ENCODE results near the gene DCLK2.

The DCLK2 gene

GRCh38 chr4:150145090-150145945, 67.1 kb downstream of the DCLK2 start:
- in situ Hi-C loops (cut with HindIII; ENCODE audit: low pct_ligation_motif_present, low sequenced_read_pairs) = no loop called here
- no peak overlapping the region for H3K4me3 ChIP-seq (ENCODE audit: low read depth, low read length)
- DNase-seq = no peak
- H3K36me3 ChIP-seq (replicated peaks) = no peaks in the 10 kb centered on the region
- no peak overlapping the region for H3K27ac ChIP-seq
- H3K27me3 ChIP-seq (replicated peaks) = no peaks in the 10 kb centered on the region
- TF ChIP-seq CTCF (IDR thresholded peaks at IDR 0.05; ENCODE audit: low read depth, low read length, missing control alignments) = peak; percentile 49

GRCh38 chr4:150145946-150146340, 67.7 kb downstream of the DCLK2 start:
- Histone ChIP-seq H3K36me3 (replicated peaks) (no peaks in the 10 kb centered on the region), H3K27ac (no peak overlapping the region), H3K4me3 (ENCODE audit: low read depth, low read length) (no peak overlapping the region), H3K27me3 (replicated peaks) (no peaks in the 10 kb centered on the region)
- no peak for DNase-seq
- in situ Hi-C loops (cut with HindIII; ENCODE audit: low pct_ligation_motif_present, low sequenced_read_pairs) = no loop called here
- no peak for TF ChIP-seq CTCF (IDR thresholded peaks at IDR 0.05; ENCODE audit: low read depth, low read length, missing control alignments)

GRCh38 chr4:150149381-150149780, 71.1 kb downstream of the DCLK2 start:
- no peaks in the 10 kb centered on the region for H3K36me3 ChIP-seq (replicated peaks)
- DNase-seq = no peak
- H3K27me3 ChIP-seq (replicated peaks) = no peaks in the 10 kb centered on the region
- no peak overlapping the region for H3K27ac ChIP-seq
- in situ Hi-C loops (cut with HindIII; ENCODE audit: low pct_ligation_motif_present, low sequenced_read_pairs) = no loop called here
- TF ChIP-seq CTCF (IDR thresholded peaks at IDR 0.05; ENCODE audit: low read depth, low read length, missing control alignments) = no peak
- no peak overlapping the region for H3K4me3 ChIP-seq (ENCODE audit: low read depth, low read length)

GRCh38 chr4:150150629-150151062, 72.4 kb downstream of the DCLK2 start:
- no peak for DNase-seq
- H3K4me3 ChIP-seq (ENCODE audit: low read depth, low read length) = no peak overlapping the region
- no peaks in the 10 kb centered on the region for H3K36me3 ChIP-seq (replicated peaks)
- in situ Hi-C loops (cut with HindIII; ENCODE audit: low pct_ligation_motif_present, low sequenced_read_pairs) = no loop called here
- no peaks in the 10 kb centered on the region for H3K27me3 ChIP-seq (replicated peaks)
- TF ChIP-seq CTCF (IDR thresholded peaks at IDR 0.05; ENCODE audit: low read depth, low read length, missing control alignments) = no peak
- H3K27ac ChIP-seq = no peak overlapping the region

GRCh38 chr4:150152766-150153165, 74.5 kb downstream of the DCLK2 start:
- in situ Hi-C loops (cut with HindIII; ENCODE audit: low pct_ligation_motif_present, low sequenced_read_pairs) = no loop called here

More at GRCh38 chr4:150152766-150153165, 74.5 kb downstream of the DCLK2 start:
- no peaks in the 10 kb centered on the region for H3K36me3 ChIP-seq (replicated peaks)
- TF ChIP-seq CTCF (IDR thresholded peaks at IDR 0.05; ENCODE audit: low read depth, low read length, missing control alignments) = no peak
- no peaks in the 10 kb centered on the region for H3K27me3 ChIP-seq (replicated peaks)
- no peak for DNase-seq
- H3K27ac ChIP-seq = no peak overlapping the region
- no peak overlapping the region for H3K4me3 ChIP-seq (ENCODE audit: low read depth, low read length)
